HG02970 (cell line): ENCODE results near the gene USP11.
"Not testable (repeated sequence)": the region's sequence is repeated elsewhere in the genome, so short reads cannot be mapped to it uniquely, and the experiment has no call there.

Experiments
- ATAC-seq: cut with Tn5 transposase; IDR thresholded peaks from one replicate; pipeline ENCODE4 v1.9.1; 2021; ENCODE audit warnings: mild to moderate bottlenecking, moderate library complexity, moderate number of reproducible peaks; ENCODE audit not compliant: unreplicated experiment, low FRiP score

USP11 gene

DNA sequence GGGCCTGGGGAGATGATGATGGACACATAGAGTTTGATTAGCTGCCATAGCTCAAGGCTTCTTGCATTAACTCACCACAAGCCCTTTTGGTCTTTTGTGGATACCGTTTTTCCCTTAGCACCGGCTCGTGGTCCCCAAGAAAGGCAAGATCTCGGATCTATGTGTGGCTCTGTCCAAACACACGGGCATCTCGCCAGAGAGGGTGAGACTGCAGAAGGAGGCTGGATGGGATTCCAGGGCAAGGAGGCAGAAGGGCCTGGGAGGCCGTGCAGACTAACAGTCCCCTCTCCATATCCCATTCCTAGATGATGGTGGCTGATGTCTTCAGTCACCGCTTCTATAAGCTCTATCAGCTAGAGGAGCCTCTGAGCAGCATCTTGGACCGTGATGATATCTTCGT is 9.5 kb downstream of the USP11 start:
- ATAC-seq, result no peak

DNA sequence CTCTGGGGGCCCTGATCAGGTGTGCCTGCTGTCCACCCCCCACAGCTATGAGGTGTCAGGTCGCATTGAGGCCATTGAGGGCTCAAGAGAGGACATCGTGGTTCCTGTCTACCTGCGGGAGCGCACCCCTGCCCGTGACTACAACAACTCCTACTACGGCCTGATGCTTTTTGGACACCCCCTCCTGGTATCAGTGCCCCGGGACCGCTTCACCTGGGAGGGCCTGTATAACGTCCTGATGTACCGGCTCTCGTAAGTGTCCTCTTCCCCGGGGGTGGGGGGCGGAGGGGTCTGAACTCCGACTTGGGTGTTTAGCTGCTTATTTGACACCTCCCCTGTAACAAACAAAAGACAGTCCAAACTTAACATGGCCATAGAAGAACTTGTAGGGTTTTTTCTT is 10.5 kb downstream of the USP11 start:
- ATAC-seq, result no peak

DNA sequence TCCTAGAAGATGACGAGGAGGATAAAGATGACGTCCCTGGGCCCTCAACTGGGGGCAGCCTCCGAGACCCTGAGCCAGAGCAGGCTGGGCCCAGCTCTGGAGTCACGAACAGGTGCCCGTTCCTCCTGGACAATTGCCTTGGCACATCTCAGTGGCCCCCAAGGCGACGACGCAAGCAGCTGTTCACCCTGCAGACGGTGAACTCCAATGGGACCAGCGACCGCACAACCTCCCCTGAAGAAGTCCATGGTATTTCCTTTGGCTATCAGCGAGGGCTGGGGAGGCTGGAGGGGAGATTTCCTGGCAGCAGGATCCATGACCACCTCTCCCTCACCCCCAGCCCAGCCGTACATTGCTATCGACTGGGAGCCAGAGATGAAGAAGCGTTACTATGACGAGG is 11.9 kb downstream of the USP11 start:
- no peak for ATAC-seq

- ATAC-seq, result no peak
Observed at GRCh38 chrX:47245156-47245555, 12.3 kb downstream of the USP11 start.

DNA sequence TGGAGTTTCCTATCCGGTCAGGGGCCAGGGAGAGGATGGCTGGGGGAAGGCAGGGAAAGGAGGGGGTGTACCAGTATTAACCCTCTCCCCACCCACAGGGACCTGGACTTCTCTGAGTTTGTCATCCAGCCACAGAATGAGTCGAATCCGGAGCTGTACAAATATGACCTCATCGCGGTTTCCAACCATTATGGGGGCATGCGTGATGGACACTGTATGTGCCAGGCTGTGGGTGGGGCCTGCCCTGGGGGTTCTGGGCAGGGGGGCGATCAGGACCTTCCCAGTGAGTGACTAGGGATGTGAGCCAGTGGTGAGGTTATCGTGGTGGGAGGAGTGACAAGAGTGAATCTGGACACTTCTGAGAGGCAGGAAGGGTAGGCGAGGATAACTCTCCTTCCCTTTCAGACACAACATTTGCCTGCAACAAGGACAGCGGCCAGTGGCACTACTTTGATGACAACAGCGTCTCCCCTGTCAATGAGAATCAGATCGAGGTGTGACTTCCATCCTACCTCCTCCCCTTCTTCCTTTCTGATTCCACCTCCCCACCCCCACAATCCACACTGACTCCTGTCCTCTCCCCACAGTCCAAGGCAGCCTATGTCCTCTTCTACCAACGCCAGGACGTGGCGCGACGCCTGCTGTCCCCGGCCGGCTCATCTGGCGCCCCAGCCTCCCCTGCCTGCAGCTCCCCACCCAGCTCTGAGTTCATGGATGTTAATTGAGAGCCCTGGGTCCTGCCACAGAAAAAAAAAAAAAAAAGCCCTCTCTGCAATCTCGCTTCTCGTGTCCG is 14.6 kb downstream of the USP11 start:
- ATAC-seq, result no peak

DNA sequence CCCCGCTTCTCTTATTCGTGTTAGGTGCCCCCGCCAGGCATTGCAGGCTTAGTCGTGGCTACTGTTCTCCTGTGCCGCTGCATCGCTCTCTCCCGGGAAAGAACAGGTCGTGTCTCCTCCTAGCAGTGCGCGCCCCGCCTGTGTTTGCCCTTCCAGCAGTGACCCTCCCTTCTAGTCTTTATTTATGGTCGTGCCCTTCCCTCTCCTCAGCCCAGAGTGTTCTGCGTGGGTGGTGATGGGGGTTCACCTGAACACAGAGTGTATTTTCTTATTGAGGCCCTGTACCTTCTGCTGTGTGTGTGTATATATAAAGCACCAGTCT is 15.2 kb downstream of the USP11 start:
- ATAC-seq, result no peak

GRCh38 chrX:47248576-47248975 is 15.8 kb downstream of the USP11 start:
- no peak for ATAC-seq

DNA sequence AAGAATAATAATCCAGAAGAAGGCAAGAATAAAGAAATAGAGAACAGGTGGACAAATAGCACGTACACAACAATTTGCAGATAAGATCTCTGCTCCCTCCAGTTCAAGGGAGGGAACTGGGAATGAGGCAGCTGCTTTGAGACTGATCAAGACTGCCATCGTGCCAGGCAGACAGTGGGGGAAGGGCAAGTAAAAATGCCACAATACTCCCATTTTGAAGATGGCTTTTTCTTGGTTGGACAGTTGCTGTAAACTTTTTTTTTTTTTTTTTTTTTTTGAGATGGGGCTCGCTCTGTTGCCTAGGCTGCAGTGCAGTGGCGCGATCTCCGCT is 17.2 kb downstream of the USP11 start:
- ATAC-seq, result no peak

GRCh38 chrX:47257620-47258019 is 24.8 kb downstream of the USP11 start:
- ATAC-seq, result not testable (repeated sequence)

DNA sequence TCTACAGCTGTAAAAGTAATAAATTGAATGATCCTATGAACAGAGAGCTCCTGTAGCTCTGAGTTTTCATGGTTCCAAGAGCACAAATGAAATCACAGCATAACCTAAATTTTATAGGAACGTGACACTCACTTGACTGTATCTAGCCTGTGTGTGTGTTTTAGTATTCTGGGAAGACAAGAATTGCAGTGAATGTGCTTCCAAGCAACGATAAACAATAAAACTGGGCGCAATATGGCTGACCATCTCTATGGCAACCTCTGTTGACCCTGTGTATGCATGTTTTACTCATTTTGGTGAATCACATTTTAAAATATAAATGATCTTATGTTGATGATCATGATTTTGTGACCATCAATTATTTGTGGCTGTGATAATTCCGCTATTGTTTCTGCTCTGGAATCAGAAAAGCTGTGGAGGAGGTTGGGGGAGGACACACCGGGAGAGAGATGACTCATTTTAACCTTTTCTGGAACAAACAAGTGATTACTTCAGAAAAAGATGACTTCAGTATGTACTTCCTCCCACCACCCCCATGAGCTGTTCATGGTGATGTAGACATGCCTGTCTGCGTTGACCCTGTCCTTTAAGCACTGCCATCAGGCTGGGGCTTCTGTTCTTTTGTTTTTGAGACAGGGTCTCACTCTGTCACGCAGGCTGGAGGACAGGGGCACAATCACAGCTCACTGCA is 31.8 kb downstream of the USP11 start:
- ATAC-seq, result no peak

DNA sequence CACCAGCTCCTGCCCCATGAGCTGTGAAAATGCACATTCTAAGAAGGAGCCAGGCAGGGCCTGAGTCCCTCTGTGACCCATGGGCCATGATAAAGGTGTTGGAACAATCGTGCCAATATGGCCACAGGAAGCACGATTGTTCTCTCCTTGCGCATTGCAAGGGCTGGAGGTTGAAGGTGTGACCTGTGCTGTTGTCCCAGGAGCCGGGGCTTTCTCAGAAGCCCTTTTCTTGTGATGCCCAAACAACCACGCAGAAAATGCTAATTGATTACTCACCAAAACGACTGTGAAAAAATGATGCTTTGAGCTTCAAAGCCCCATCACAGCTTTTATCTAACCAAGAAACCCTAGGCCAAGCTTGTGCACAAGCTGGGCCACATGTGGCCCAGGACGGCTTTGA is 33.8 kb downstream of the USP11 start:
- ATAC-seq, result no peak

GRCh38 chrX:47272013-47272408 is 39.2 kb downstream of the USP11 start:
- ATAC-seq, result no peak

DNA sequence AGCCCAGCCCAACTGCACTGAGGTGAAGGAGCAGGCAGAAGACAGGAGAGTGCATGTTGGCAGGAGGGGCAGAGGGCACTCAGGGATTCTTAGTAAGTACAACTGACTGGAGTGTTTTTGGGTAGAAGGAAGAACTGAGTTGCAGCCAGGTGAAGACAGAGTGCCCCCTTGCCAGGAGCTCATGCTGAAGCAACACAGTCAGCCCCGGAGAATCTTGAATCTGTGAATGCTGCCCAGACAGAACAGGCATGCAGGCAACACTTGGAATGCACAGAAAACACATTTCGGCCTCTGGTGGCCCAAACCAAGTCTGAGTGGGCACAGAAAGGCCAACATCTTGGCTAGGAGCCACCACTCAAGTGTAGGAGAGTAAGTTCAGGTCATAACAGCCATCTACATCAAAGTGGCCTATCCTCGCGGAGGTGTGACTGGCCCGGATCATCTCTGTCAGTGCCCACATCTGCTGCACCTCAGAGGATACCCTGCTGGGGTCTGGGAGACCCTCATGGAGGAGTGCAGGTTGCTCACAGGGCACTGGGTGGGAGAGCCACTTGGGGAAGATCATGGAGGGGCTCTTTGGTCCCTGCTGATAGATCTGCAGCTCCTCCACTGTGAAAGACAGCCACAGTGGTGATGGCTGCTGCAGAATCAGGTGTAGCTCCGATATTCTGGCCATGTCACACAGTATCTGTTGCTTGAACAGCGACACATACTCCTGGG is 40.4 kb downstream of the USP11 start:
- ATAC-seq, result no peak

DNA sequence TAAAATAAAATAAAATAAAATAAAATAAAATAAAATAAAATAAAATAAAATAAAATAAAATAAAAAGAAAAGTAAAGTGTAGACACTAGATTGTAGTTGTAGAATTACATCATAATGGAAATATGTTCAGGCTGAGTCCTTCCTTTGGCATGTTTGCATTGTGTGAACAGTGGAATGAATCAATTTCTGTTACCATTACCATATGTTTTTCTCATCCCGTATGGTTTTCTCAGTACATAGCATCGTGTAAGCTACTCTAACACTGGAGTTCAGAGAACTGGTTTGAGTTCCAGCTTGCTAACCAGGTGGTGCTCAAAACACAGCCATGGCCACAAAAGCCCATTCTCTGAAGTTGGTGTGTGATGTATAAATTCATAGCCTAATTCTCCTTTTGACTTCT is 45.9 kb downstream of the USP11 start:
- no peak for ATAC-seq

- ATAC-seq, result no peak
Observed at GRCh38 chrX:47283015-47283771, 50.4 kb downstream of the USP11 start.

DNA sequence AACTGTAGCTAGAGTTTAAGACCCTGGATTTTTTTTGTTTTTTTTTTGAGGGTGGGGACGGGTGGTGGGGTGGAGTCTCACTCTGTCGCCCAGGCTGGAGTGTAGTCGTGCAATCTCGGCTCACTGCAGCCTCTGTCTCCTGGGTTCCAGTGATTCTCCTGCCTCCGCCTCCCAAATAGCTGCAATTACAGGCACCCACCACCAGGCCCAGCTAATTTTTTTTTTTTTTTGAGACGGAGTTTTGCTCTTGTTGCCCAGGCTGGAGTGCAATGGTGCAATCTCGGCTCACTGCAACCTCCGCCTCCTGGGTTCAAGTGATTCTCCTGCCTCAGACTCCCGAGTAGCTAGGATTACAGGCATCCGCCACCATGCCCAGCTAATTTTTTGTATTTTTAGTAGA is 51.8 kb downstream of the USP11 start:
- not testable (repeated sequence) for ATAC-seq

DNA sequence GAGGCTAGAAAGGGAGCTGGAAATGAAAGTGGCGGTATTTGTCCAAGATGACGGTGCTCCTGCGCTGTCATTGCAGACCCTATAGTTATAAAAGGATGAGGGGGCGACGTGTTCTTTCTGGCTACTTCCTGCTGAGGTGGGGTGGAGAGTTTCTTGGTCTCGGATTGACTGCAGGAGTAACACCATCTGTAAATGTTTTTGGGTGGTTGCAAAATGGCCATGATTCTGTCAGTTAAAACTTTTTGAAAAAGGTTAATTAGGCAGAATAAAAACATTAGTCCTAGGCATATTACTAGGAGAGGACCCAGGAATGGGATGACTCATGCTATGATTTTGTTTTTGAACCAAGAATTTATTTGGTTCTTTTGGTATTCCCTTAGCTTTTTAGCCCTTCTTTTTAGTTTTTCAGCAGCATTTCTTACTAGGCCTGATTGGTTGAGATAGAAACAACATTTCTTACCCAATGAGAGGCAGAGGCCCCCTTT is 53.1 kb downstream of the USP11 start:
- ATAC-seq, result no peak

DNA sequence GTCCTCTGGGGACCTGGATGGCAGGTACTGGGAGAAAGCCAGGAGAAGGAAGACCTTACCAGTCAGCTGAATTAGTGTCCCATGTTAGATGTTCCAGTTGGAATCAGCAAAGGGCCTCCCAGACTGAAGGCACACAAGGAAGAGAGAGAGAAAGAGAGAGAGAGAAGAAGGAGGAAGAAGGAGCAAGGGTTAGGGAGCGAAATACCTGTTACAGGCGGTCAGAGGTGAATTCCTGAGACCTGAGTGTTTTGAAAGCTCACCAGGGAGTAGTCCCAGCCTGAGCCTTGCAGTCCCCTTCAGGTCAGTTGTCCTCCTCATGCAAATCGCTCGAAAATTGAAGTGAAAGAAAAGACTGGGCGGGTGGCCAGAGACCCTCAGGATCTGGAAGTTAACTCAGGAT is 60.3 kb downstream of the USP11 start:
- ATAC-seq, result no peak

GRCh38 chrX:47296766-47297365 is 64.1 kb downstream of the USP11 start:
- ATAC-seq, result no peak

- ATAC-seq, result no peak
Observed at GRCh38 chrX:47297874-47298273, 65.1 kb downstream of the USP11 start.
